ENCODE results near the gene CKAP2L. TPM values are rescaled to one million over a fixed set of nuclear protein-coding genes. Genes with fewer than 3 reads are reported as not detected.

CKAP2L gene
- total and polyA plus RNA-seq, 9 of the 15 experiments (the other 6 are each of a cell fraction or from before 2014, with no cell fraction given), result 10.4 to 21.9 (median 14.2) TPM

- TF ChIP-seq, protein P1, sequence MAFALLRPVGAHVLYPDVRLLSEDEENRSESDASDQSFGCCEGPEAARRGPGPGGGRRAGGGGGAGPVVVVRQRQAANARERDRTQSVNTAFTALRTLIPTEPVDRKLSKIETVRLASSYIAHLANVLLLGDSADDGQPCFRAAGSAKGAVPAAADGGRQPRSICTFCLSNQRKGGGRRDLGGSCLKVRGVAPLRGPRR (CRISPR knock-in tag; IDR thresholded peaks at IDR 0.05), result no peak
- TF ChIP-seq, protein P2, sequence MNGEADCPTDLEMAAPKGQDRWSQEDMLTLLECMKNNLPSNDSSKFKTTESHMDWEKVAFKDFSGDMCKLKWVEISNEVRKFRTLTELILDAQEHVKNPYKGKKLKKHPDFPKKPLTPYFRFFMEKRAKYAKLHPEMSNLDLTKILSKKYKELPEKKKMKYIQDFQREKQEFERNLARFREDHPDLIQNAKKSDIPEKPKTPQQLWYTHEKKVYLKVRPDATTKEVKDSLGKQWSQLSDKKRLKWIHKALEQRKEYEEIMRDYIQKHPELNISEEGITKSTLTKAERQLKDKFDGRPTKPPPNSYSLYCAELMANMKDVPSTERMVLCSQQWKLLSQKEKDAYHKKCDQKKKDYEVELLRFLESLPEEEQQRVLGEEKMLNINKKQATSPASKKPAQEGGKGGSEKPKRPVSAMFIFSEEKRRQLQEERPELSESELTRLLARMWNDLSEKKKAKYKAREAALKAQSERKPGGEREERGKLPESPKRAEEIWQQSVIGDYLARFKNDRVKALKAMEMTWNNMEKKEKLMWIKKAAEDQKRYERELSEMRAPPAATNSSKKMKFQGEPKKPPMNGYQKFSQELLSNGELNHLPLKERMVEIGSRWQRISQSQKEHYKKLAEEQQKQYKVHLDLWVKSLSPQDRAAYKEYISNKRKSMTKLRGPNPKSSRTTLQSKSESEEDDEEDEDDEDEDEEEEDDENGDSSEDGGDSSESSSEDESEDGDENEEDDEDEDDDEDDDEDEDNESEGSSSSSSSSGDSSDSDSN (IDR thresholded peaks at IDR 0.05; ENCODE audit: borderline replicate concordance in 1 of 2, low read depth in 2 of 2, low read length in 2 of 2), result no peak
- TF ChIP-seq ZNF184 (CRISPR knock-in tag; IDR thresholded peaks at IDR 0.05), result no peak
- TF ChIP-seq RCOR1 (IDR thresholded peaks at IDR 0.05; ENCODE audit: borderline replicate concordance in 1 of 2, low read depth in 2 of 2, low read length in 2 of 2), result 0 out of 4 replicates have a peak, but pooled peaks of 1 of the 2 experiments have one; percentile 21
- TF ChIP-seq, protein P3, sequence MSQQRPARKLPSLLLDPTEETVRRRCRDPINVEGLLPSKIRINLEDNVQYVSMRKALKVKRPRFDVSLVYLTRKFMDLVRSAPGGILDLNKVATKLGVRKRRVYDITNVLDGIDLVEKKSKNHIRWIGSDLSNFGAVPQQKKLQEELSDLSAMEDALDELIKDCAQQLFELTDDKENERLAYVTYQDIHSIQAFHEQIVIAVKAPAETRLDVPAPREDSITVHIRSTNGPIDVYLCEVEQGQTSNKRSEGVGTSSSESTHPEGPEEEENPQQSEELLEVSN (IDR thresholded peaks at IDR 0.05; ENCODE audit: borderline replicate concordance in 1 of 2, extremely low read depth in 1 of 2, insufficient read depth in 1 of 2, insufficient read length in 1 of 2, low read depth in 1 of 2, low read length in 1 of 2, poor library complexity in 1 of 2, severe bottlenecking in 1 of 2), result no peak
- peak; percentile 50; the same call in 1 of the 2 replicates for TF ChIP-seq USF2 (CRISPR knock-in tag; IDR thresholded peaks at IDR 0.05)
- TF ChIP-seq, protein P4, sequence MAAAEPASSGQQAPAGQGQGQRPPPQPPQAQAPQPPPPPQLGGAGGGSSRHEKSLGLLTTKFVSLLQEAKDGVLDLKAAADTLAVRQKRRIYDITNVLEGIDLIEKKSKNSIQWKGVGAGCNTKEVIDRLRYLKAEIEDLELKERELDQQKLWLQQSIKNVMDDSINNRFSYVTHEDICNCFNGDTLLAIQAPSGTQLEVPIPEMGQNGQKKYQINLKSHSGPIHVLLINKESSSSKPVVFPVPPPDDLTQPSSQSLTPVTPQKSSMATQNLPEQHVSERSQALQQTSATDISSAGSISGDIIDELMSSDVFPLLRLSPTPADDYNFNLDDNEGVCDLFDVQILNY (CRISPR knock-in tag; IDR thresholded peaks at IDR 0.05), result no peak
- TF ChIP-seq HDGF (IDR thresholded peaks at IDR 0.05), result no peak
- no peak for TF ChIP-seq KDM5B (IDR thresholded peaks at IDR 0.05; ENCODE audit: insufficient replicate concordance, low read depth, low read length)
- TF ChIP-seq SMC3 (conservative IDR thresholded peaks at IDR 0.05; ENCODE audit: insufficient read depth, low read depth, low read length), result peak; percentile 45; the same call in 1 of the 2 replicates
- no peak for TF ChIP-seq RFX7 (CRISPR knock-in tag; IDR thresholded peaks at IDR 0.05)
- TF ChIP-seq SNRNP70 (optimal IDR thresholded peaks at IDR 0.05; ENCODE audit: low read depth, low read length), result no peak
- no peak for TF ChIP-seq ELF4 (CRISPR knock-in tag; IDR thresholded peaks at IDR 0.05)
- TF ChIP-seq ZFX (CRISPR knock-in tag; IDR thresholded peaks at IDR 0.05), result no peak
- no peak for TF ChIP-seq SAP30 (IDR thresholded peaks at IDR 0.05; ENCODE audit: borderline replicate concordance, insufficient read depth, low read depth, low read length, poor library complexity, severe bottlenecking)
- TF ChIP-seq, protein P5, sequence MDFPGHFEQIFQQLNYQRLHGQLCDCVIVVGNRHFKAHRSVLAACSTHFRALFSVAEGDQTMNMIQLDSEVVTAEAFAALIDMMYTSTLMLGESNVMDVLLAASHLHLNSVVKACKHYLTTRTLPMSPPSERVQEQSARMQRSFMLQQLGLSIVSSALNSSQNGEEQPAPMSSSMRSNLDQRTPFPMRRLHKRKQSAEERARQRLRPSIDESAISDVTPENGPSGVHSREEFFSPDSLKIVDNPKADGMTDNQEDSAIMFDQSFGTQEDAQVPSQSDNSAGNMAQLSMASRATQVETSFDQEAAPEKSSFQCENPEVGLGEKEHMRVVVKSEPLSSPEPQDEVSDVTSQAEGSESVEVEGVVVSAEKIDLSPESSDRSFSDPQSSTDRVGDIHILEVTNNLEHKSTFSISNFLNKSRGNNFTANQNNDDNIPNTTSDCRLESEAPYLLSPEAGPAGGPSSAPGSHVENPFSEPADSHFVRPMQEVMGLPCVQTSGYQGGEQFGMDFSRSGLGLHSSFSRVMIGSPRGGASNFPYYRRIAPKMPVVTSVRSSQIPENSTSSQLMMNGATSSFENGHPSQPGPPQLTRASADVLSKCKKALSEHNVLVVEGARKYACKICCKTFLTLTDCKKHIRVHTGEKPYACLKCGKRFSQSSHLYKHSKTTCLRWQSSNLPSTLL (IDR thresholded peaks at IDR 0.05), result no peak
- no peak for TF ChIP-seq MIER1 (IDR thresholded peaks at IDR 0.05; ENCODE audit: low read depth)
Measured at GRCh38 chr2:112690853-112691401, 73.5 kb downstream of the CKAP2L start (continued).
